Measurements from ENCODE around the gene MARF1.

MARF1 gene

GRCh38 chr16:15616012-15616411, 26.9 kb downstream of the MARF1 start:
- no peak overlapping the region for H3K4me3 ChIP-seq (replicated peaks; ENCODE audit: low read depth, low read length)
- TF ChIP-seq CTCF (IDR thresholded peaks at IDR 0.05; ENCODE audit: insufficient read depth, low read length, poor library complexity, severe bottlenecking) = no peak
- no peaks in the 10 kb centered on the region for H3K27me3 ChIP-seq (replicated peaks; ENCODE audit: control insufficient read depth, insufficient read depth, low read length)
- DNase-seq (ENCODE audit: extremely low read depth, insufficient read length) = no peak
- peaks cover 25% of the 10 kb centered on the region for H3K36me3 ChIP-seq (ENCODE audit: control insufficient read depth, insufficient read depth, low read length)

GRCh38 chr16:15613676-15614075, 29.3 kb downstream of the MARF1 start:
- Histone ChIP-seq H3K27me3 (replicated peaks; ENCODE audit: control insufficient read depth, insufficient read depth, low read length) (no peaks in the 10 kb centered on the region), H3K36me3 (ENCODE audit: control insufficient read depth, insufficient read depth, low read length) (peaks cover 24% of the 10 kb centered on the region), H3K4me3 (replicated peaks; ENCODE audit: low read depth, low read length) (no peak overlapping the region)
- no peak for TF ChIP-seq CTCF (IDR thresholded peaks at IDR 0.05; ENCODE audit: insufficient read depth, low read length, poor library complexity, severe bottlenecking)
- DNase-seq (ENCODE audit: extremely low read depth, insufficient read length) = no peak

- no peaks in the 10 kb centered on the region for H3K27me3 ChIP-seq (replicated peaks; ENCODE audit: control insufficient read depth, insufficient read depth, low read length)
- TF ChIP-seq CTCF (IDR thresholded peaks at IDR 0.05; ENCODE audit: insufficient read depth, low read length, poor library complexity, severe bottlenecking) = no peak
- no peak for DNase-seq (ENCODE audit: extremely low read depth, insufficient read length)
- no peak overlapping the region for H3K4me3 ChIP-seq (replicated peaks; ENCODE audit: low read depth, low read length)
- H3K36me3 ChIP-seq (ENCODE audit: control insufficient read depth, insufficient read depth, low read length) = peaks cover 22% of the 10 kb centered on the region
Observed at GRCh38 chr16:15611610-15612009, 31.3 kb downstream of the MARF1 start.

- DNase-seq (ENCODE audit: extremely low read depth, insufficient read length) = no peak
- H3K36me3 ChIP-seq (ENCODE audit: control insufficient read depth, insufficient read depth, low read length) = peaks cover 27% of the 10 kb centered on the region
- TF ChIP-seq CTCF (IDR thresholded peaks at IDR 0.05; ENCODE audit: insufficient read depth, low read length, poor library complexity, severe bottlenecking) = no peak
- no peaks in the 10 kb centered on the region for H3K27me3 ChIP-seq (replicated peaks; ENCODE audit: control insufficient read depth, insufficient read depth, low read length)
- H3K4me3 ChIP-seq (replicated peaks; ENCODE audit: low read depth, low read length) = no peak overlapping the region
Observed at GRCh38 chr16:15610369-15610871, 32.5 kb downstream of the MARF1 start.

GRCh38 chr16:15609286-15609649, 33.7 kb downstream of the MARF1 start:
- DNase-seq (ENCODE audit: extremely low read depth, insufficient read length) = no peak
- H3K27me3 ChIP-seq (replicated peaks; ENCODE audit: control insufficient read depth, insufficient read depth, low read length) = no peaks in the 10 kb centered on the region
- H3K4me3 ChIP-seq (replicated peaks; ENCODE audit: low read depth, low read length) = no peak overlapping the region
- peaks cover 33% of the 10 kb centered on the region for H3K36me3 ChIP-seq (ENCODE audit: control insufficient read depth, insufficient read depth, low read length)
- TF ChIP-seq CTCF (IDR thresholded peaks at IDR 0.05; ENCODE audit: insufficient read depth, low read length, poor library complexity, severe bottlenecking) = no peak

Data from GM06990 (cell line).